Measurements from ENCODE around the gene ST6GALNAC3.
"Not testable (repeated sequence)": the region's sequence is repeated elsewhere in the genome, so short reads cannot be mapped to it uniquely, and the experiment has no call there.

ST6GALNAC3 gene

GRCh38 chr1:76074321-76075187 is at the start of gene ST6GALNAC3:
Gene ST6GALNAC3 (plus strand): TSS chr1:76074746.
- DNase-seq = peak; percentile 73

DNA sequence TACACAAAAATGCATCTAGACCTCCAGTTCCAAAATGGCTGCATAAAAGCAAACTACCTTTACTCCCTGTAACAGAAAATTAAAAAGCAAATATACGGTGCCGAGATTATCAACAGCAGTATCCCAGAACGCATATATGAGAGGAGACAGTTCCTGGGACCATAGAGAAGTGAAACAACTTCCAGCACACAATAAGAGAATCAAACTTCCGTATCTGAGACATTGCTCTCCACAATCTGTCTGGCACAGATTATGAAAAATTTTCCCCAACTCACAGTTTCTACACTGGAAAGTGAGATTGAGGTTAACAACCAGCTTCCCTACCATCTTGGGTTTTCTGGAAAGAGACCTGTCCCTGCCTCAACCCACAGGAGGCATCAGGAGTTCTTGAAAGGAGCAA is 47.2 kb upstream of the ST6GALNAC3 start:
- no peak for DNase-seq

- no peak for DNase-seq
These were observed 45.2 kb upstream of the ST6GALNAC3 start for GRCh38 chr1:76029331-76029730.

- DNase-seq = no peak
These were observed 43.0 kb upstream of the ST6GALNAC3 start for GRCh38 chr1:76031496-76031895.

GRCh38 chr1:76033800-76034475 is 40.6 kb upstream of the ST6GALNAC3 start:
- DNase-seq = no peak

DNA sequence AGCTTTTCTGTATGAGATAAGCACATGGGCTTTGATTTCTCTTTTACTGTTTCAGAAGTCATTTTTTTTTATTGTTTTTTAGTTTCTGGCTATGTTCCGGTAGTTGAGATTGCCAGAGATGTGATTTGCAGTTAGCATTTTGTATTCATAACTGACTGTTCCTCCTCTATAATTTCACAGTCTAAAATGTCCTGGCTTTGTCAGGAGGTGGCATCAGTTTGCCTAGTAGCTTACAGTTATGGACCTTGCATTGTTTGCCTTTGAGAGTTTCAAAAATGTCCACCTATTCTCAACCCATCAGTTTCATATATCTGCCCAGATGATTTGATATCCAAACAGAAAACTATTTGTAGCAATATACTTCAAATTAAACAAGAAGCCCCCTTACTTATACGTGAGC is 39.5 kb upstream of the ST6GALNAC3 start:
- DNase-seq = no peak

- no peak for DNase-seq
These were observed 37.2 kb upstream of the ST6GALNAC3 start for GRCh38 chr1:76037324-76037723.

DNA sequence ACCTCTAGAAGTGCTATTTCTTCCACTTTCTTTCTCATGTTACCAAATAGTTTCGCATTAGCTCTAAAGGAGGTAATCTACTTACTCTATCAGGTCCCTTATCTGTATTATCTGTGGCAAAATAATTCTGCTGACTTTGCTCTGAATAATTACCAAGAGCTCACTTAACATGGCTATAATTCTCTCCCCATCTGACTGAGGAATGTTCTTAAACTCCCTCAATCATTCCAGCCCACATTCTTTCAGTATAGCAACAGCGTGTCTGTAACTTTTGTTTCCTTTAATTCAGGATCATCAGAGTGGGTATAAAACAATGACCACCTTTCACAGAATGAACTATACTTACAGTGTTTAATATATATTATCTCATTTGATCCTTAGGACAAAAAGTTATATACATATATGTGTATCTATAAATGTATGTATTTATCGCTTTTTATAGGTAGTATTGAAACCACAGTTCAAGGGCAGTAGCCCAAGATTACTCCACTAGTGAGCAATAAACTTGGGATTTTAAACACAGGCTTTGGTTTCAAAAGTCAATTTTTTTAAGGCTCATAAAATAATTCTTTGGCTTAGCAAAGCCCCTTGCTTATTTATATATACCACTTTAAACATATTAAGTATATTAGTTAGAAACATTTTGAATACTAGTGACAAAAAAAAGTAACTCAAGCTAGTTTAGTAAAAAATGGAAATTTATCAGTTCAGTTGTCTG is 36.1 kb upstream of the ST6GALNAC3 start:
- no peak for DNase-seq

- no peak for DNase-seq
These were observed 28.4 kb upstream of the ST6GALNAC3 start for GRCh38 chr1:76046149-76046548.

DNA sequence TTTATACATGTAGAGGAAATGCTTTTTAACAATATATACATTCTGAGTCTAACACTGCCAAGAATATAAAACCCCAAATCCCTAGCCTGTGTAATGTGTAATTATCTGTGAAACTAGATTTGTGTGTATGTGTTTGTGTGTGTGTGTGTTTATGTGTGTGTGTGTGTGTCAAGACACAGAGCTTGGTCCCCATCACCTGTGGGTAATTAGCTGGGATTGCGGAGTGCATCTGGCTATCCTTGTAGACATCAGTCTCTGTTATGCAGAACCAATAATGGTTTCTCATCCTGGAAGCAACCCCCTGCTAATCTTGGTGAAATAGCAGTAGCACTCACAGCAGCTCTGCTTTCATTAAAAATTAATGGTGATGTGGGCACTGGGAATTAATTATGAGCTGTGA is 26.3 kb upstream of the ST6GALNAC3 start:
- no peak for DNase-seq

GRCh38 chr1:76048926-76049325 is 25.6 kb upstream of the ST6GALNAC3 start:
- DNase-seq = no peak

DNA sequence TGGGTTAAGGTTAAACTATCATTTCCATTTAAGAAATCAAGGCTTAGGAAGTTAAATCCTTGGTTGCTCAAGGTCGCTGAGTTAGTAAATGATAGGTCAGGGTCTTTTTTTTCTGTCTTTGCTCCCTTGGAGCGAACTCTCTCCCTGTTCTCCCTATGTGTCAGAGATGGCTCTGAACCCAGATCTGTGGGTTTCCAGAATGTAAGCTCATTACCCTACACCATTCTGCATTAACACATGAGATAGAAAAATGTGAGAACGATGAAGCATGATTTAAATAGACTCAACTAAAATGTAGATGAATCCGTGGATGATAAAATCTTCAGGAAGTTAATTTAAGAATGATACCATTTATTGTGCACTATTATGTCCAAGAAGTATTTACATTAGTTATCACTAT is 25.0 kb upstream of the ST6GALNAC3 start:
- DNase-seq = no peak

GRCh38 chr1:76050073-76050472 is 24.5 kb upstream of the ST6GALNAC3 start:
- DNase-seq = not testable (repeated sequence)

DNA sequence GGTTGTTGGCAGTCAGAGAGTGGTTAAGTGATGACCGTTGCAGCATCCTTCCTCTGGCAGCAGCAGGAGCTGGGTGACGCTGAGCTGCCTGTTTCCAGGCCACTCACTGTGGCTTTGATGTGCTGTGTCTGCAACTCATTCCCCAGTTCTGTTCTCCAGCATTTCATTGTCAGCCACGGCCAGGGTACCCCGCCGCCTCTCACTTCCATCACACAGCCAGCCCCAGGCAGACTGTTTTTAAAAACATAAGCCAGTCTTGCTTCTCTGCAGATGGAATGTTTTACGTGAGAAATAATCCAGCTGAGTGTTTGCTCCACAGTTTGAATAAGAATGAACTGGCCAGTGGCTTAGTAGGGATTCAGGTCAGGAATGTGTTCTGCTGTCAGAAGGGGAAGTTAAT is 21.5 kb upstream of the ST6GALNAC3 start:
- no peak for DNase-seq

- no peak for DNase-seq
These were observed 20.2 kb upstream of the ST6GALNAC3 start for GRCh38 chr1:76054359-76054758.

- DNase-seq = no peak
These were observed 18.6 kb upstream of the ST6GALNAC3 start for GRCh38 chr1:76055987-76056386.

GRCh38 chr1:76059451-76059850 is 15.1 kb upstream of the ST6GALNAC3 start:
- no peak for DNase-seq

GRCh38 chr1:76065270-76065669 is 9.3 kb upstream of the ST6GALNAC3 start:
- no peak for DNase-seq

GRCh38 chr1:76066394-76066793 is 8.2 kb upstream of the ST6GALNAC3 start:
- no peak for DNase-seq

GRCh38 chr1:76068542-76068941 is 6.0 kb upstream of the ST6GALNAC3 start:
- DNase-seq = no peak

DNA sequence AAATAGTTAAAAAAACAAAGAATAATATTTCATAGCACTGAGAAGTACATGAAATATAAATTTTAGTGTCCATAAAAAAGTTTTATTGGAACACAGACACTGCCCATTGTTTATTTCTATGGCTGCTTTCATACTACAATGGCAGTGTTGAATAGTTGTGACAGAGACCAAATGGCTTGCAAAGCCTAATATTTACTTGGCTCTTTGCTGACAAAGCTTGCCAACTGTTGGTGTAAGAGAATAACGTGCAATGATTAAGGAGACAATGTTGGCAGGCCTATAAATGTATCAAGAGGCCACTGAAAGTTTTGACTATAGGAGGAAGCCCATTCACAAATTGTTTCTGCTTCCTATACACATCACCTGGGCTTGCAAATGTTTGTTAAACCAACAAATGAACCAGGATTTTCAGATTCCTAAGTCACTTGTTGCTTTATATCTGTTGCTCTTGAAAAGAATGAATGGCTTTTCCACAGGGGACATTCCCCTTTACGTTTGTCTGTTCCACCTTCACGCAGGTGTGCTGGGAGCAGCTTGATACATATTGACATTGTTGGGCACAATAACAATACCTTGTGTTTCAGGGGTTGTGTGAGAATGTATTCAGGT is 5.5 kb upstream of the ST6GALNAC3 start:
- no peak for DNase-seq

GRCh38 chr1:76070538-76070937 is 4.0 kb upstream of the ST6GALNAC3 start:
- DNase-seq = no peak

- no peak for DNase-seq
These were observed 1.1 kb upstream of the ST6GALNAC3 start for GRCh38 chr1:76073481-76073880.
